Activated CD4-positive, alpha-beta T cell treated with anti-CD3 and anti-CD28 coated beads for 4 hours (primary cell): ENCODE measurements around the gene CAB39.
A peak's percentile ranks its signal among the peaks of the same experiment; 100 is the strongest.

Experiments
- DNase-seq, 2 donors: peaks; one replicate each; pipeline ENCODE4 v3.0.0-alpha.2; 2020

Gene CAB39

GRCh38 chr2:230788554-230789175 is 76.0 kb downstream of the CAB39 start:
- no peak for DNase-seq

DNA sequence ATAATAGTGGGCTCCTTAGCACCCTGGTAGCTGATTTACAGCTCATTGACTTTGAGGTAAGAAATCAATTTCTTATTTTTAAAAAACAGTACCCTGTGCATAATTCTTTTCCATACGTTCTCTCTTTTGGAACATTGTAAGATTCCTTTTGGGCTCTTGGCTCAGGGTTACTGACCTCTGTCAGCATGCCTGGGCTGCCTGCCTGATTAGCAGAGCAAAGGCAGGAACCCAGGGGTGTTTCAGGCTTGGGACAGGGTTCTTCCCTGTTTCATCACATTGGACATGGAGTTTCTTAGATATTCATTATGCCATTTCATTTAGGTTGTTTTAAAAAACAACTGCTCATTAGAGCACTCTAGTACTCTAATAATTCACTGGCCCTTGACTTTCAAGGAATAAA is 78.3 kb downstream of the CAB39 start:
- no peak for DNase-seq

GRCh38 chr2:230793572-230794359 is 81.1 kb downstream of the CAB39 start:
- peak; percentile 64 to 66 for DNase-seq

DNA sequence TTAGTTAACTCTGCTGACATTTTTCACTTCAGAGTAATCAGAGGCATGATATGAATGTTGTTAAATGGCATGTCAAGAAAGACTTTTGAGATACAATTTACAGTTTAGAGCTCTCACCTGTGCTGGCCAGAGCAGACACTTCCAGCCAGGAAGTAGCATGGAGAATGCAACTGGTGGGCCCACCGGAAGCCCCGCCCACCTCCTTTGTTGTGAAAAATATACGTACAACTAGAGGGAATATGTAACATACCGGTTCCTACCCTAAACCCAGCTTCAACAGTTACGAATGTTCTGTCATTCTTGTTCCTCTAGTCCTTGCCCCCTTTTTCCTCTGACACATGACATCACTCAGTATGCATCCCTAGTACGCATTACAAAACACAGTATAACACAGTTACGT is 81.9 kb downstream of the CAB39 start:
- DNase-seq: no peak

GRCh38 chr2:230795856-230796255 is 83.2 kb downstream of the CAB39 start:
- DNase-seq: no peak

GRCh38 chr2:230796280-230796862 is 83.7 kb downstream of the CAB39 start:
- no peak for DNase-seq

- DNase-seq: peak in 1 of 2 donors; percentile 11
These were observed 85.2 kb downstream of the CAB39 start for GRCh38 chr2:230797515-230798495.

DNA sequence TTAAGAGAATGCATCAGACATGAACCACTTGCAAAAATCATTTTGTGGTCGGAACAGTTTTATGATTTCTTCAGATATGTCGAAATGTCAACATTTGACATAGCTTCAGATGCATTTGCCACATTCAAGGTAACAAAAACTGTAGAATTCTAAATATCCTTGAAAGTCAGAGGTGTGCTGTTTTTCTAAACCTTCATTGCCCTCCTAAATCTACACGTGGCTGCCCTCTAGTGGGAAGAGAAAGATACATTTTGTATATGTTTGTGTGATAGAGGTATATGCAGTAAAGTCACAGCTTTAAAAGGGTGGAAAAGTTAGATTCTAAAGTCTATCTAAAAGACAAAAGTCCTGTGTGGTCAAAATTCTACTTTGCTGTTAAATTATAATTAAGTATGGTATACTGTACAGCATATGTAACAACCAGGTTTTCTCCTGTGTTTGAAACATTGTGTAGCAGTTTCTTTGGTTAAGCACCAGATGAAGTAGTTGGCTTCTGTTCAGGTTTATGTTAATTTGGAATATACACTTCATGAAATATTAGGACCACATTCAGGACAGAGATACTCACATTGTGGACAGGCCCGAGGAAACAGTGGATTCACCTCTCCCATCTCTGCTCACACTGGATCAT is 86.2 kb downstream of the CAB39 start:
- peak; percentile 43 to 70 for DNase-seq

GRCh38 chr2:230805353-230806017 is 92.8 kb downstream of the CAB39 start:
- DNase-seq: no peak

DNA sequence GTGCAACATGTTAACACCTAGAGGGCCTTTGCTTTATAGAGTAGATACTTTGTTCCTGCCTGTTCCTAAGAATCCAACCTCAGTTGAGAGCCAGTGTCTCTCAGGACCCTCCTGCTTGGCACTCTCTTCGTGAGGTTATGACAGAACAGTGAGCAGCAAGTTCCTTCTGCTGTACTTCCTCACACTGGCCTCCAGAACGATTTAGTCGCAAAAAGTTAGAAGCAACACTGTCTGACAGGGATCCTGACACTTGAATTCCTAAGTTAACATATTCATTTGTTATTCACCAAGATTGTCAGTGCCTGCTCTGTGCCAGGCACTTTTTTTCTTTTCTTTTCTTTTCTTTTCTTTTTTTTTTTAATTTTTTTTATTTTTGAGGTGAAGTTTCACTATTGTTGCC is 95.1 kb downstream of the CAB39 start:
- DNase-seq: no peak

DNA sequence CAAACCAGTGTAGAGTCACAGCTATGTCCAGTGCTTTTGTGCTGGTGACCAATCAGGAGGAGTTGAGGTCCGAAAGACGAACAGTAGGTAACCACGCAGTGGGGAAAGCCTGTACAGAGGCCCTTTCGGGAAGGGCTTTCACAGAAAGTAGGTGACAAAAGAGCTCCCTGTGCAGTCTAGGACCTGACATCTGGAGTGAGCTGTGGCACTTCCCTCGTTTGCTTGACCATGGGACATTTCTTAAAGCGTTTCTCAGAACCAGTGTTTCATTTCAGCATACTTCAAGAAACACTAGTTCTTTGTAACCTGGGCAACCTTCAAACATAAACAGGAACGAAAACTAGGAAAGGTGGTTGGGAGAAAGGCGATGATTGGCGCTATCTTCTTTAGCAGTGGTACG is 96.4 kb downstream of the CAB39 start:
- DNase-seq: no peak

- no peak for DNase-seq
These were observed 97.1 kb downstream of the CAB39 start for GRCh38 chr2:230809677-230810251.

- no peak for DNase-seq
These were observed 98.9 kb downstream of the CAB39 start for GRCh38 chr2:230811508-230811907.

GRCh38 chr2:230812033-230812432 is 99.4 kb downstream of the CAB39 start:
- no peak for DNase-seq

GRCh38 chr2:230814616-230815015 is 102.0 kb downstream of the CAB39 start:
- no peak for DNase-seq

- no peak for DNase-seq
These were observed 102.4 kb downstream of the CAB39 start for GRCh38 chr2:230815088-230815487.

DNA sequence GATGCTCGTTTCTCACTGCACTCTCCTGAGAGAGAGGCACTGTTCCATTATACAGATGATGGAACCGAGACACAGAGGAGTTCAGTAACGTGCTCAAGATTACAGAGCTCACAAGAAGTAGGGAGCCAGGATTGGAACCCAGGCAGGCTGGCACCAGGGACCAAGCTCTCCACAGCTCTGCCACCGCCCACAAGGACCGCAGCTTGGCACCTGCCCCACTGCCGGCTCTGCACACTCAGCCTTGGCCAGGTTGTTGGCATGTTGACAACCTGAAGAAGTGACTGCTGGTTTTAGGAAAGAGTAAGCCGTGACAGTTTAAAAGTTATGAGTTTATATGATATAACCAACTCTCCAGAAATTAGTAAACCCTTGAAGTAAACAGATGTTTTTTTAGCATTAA is 104.1 kb downstream of the CAB39 start:
- DNase-seq: no peak

DNA sequence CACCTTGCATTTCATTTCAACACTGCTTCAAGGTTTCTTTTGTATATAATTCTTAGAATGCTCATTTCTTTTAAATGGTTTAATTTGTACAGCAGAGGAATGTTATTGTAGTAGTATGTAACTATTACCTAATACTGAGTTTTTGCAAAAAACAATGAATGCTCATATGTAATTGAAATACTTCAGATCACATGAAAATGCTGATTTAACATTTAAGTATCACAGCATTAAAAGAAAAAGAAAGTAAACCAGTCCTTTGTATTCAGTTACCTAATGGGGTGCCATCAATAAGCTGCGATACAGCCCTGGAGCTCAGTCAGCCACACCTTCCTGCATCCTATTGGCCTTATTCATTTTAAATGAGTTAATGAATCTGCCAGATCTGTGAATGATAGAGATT is 106.8 kb downstream of the CAB39 start:
- DNase-seq: no peak

- no peak for DNase-seq
These were observed 108.8 kb downstream of the CAB39 start for GRCh38 chr2:230821261-230821990.

DNA sequence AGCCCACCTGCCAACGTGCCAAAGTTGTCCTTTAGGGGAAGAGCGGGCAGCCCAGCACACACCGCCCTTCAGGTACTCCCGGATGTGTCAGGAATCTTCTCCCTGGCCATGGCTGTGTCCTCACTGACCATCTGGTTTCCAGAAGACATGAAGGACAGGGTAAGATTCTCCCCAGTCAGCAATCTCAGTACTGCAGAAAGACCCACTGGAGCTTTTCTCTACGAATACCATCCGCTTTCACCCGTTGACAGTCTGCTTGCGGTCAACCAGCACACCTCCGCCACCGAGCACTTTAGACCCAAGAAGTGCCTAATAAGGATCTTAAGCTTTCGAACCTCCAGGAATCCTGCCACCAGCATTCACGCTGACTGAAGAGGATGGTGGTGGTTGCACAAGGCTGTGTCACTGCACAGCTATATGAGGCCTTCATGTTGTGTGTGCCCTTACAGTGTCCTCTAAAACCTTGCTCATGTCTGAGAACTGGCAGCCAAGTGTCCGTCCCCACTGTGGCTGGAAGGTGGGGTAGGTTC is 109.4 kb downstream of the CAB39 start:
- no peak for DNase-seq
